Measurements from ENCODE around the gene OR10G8.

Gene OR10G8

DNA sequence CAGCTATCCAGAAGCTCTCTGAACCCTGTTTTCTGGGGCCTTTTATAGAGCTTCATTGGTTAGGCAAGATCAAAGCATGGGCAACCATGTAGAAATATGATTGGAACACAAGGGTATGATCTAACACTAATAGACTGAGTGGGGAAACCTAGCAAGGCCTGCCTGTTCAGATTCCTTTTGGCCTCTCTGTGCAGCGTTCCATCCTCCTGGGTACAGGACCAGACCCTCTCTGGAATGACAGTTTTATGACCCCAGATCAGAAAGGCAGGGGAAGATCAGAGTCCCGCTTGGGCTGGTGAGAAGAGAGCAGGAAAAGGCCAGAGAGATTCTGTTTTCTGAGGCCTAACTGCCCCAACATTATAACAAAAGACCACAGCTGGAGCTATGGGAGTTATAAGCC, 52.0 kb downstream of the OR10G8 start:
- no peak for DNase-seq (ENCODE audit: low read depth)

DNA sequence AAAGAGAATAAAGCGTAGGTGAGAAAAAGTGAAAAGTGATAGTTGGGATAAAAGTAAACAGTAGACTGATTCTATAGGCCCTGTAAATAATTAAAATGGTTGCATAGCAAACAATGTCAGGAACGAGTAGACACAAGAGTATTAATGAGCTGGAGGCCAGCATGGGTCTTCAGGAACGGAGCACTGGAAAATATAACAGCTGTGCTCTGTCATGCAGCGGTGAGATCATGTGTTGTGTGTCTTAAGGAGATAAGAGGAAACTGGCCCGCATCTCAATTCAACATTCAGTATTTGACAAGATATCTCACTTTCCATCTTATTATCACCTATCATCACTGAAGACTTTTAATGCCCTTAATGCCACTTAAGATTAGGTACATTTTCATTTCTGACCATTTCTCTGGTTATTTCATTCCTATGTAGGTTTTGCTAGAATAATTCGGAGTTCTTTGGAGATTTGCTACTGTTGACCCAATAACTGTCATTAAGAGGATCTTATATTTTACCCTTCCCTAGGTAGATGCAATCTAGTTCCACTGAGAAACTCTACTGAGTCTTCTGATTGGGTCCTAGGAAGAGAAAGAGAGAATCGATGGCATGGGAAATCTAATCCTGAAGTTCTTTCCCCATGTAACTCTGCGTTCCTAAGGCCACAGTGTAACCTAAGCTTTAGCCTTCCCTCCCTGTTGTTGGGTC, 53.2 kb downstream of the OR10G8 start:
- no peak for DNase-seq (ENCODE audit: low read depth)

Measured in T-helper 22 cell (primary cell).